Measurements from ENCODE around the gene ZNF782. TPM values are rescaled to one million over a fixed set of nuclear protein-coding genes. Genes with fewer than 3 reads are reported as not detected.

ZNF782 gene
- total RNA-seq, 1 donor from 2014 or later, result 5.0 TPM

DNA sequence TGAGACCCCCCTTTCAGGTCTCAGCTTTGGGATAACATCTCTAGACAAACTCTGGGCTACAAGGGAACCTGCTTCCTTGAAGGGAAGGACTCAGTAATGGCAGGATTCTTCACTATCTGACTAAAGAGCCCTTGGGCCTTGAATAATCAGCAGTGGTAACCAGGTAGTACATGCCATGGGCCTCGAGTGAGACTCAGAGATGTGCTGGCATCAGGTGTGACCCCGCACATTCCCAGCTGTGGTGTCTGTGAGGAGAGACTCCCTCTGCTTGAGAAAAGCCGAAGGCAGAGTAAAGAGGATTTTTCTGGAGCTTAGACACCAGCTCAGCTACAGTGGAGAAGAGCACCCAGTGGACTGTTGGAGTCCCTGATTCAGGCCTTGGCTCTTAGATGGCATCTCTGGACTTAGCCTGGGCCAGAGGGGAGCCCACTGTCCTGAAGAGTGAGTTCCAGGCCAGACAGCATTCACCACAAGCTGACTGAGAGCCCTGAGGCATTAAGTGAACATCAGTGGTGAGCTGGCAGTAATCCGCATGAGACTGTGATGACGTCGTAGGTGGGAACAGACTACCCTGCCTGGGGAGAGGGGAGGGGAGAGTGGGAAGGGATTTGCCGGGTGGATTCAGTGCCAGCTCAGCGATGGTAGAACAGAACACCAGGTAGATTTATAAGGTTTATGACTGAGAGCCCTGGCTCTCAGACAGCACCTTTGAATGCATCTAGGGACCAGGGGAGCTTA lies 5.3 kb upstream of the ZNF782 start:
- no peak overlapping the region for H3K27ac Mint-ChIP-seq (ENCODE audit: unreplicated experiment)
- peaks cover 8% of the 10 kb centered on the region for H3K27me3 Mint-ChIP-seq (ENCODE audit: unreplicated experiment)
- H3K4me1 Mint-ChIP-seq (ENCODE audit: unreplicated experiment), result peaks cover 4% of the 10 kb centered on the region
- H3K9me3 Mint-ChIP-seq (ENCODE audit: unreplicated experiment), result no peaks in the 10 kb centered on the region
- no peak overlapping the region for H3K4me3 Mint-ChIP-seq (ENCODE audit: unreplicated experiment)
- no peak for DNase-seq (ENCODE audit: extremely low spot score, unreplicated experiment)
- H3K36me3 Mint-ChIP-seq (ENCODE audit: unreplicated experiment), result no peaks in the 10 kb centered on the region
- TF ChIP-seq, protein P1, sequence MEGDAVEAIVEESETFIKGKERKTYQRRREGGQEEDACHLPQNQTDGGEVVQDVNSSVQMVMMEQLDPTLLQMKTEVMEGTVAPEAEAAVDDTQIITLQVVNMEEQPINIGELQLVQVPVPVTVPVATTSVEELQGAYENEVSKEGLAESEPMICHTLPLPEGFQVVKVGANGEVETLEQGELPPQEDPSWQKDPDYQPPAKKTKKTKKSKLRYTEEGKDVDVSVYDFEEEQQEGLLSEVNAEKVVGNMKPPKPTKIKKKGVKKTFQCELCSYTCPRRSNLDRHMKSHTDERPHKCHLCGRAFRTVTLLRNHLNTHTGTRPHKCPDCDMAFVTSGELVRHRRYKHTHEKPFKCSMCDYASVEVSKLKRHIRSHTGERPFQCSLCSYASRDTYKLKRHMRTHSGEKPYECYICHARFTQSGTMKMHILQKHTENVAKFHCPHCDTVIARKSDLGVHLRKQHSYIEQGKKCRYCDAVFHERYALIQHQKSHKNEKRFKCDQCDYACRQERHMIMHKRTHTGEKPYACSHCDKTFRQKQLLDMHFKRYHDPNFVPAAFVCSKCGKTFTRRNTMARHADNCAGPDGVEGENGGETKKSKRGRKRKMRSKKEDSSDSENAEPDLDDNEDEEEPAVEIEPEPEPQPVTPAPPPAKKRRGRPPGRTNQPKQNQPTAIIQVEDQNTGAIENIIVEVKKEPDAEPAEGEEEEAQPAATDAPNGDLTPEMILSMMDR (IDR thresholded peaks at IDR 0.05), result no peak

DNA sequence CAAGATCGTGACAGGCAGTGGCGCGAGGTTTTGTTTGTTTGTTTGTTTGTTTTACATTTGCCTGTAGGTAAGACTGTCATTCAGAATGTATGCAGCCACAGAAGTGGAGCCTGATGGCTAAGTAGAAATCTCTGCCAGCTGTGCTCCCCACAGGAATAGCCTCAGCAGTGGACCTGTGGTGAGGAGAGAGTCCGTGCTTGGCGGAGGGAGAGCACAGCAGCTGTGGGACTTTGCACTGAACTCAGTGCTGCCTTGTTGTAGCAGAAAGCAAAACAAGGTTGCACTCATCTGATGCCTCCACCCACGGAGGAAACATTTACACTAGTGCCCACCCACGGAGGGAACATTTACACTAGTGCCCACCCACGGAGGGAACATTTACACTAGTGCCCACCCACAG lies 4.4 kb upstream of the ZNF782 start:
- H3K4me1 Mint-ChIP-seq (ENCODE audit: unreplicated experiment), result peaks cover 8% of the 10 kb centered on the region
- H3K36me3 Mint-ChIP-seq (ENCODE audit: unreplicated experiment), result no peaks in the 10 kb centered on the region
- no peak overlapping the region for H3K27ac Mint-ChIP-seq (ENCODE audit: unreplicated experiment)

DNA sequence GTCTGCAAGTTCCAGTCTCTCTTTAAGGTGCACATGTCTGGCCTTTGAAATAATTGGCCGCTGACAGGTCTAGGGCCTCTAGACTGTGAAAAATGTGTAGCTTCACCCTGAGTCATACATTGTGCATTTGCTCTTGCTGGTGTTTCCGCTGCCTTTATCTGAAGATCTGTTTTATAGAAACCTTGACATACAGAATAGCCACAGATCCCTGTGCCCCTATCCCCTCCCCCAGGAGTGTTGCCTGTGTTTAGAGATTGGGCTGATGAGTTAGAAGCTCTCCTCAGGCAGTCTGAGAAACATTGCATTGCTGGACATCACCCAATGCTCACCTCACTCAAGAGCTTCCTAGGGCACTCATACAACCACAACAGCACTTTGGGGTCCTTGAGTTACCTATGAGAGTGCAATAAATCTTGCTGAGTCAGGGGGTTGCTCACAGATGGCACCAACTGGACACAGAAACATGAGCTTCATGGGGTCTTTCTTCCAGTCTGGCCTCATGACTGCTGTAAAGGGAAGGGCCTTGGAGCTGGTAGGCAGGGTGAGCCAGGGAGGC lies 3.8 kb upstream of the ZNF782 start:
- DNase-seq (ENCODE audit: extremely low spot score, unreplicated experiment), result no peak
- Mint-ChIP-seq H3K27ac (ENCODE audit: unreplicated experiment) (no peak overlapping the region), H3K27me3 (ENCODE audit: unreplicated experiment) (peaks cover 8% of the 10 kb centered on the region), H3K9me3 (ENCODE audit: unreplicated experiment) (no peaks in the 10 kb centered on the region), H3K4me3 (ENCODE audit: unreplicated experiment) (no peak overlapping the region), H3K36me3 (ENCODE audit: unreplicated experiment) (no peaks in the 10 kb centered on the region), H3K4me1 (ENCODE audit: unreplicated experiment) (peaks cover 14% of the 10 kb centered on the region)
- TF ChIP-seq, protein P1 (IDR thresholded peaks at IDR 0.05), result no peak

More for the DNA sequence above, 4.4 kb upstream of the ZNF782 start:
- Mint-ChIP-seq H3K4me3 (ENCODE audit: unreplicated experiment) (no peak overlapping the region), H3K27me3 (ENCODE audit: unreplicated experiment) (peaks cover 8% of the 10 kb centered on the region), H3K9me3 (ENCODE audit: unreplicated experiment) (no peaks in the 10 kb centered on the region)
- DNase-seq (ENCODE audit: extremely low spot score, unreplicated experiment), result no peak
- TF ChIP-seq, protein P1 (IDR thresholded peaks at IDR 0.05), result no peak

DNA sequence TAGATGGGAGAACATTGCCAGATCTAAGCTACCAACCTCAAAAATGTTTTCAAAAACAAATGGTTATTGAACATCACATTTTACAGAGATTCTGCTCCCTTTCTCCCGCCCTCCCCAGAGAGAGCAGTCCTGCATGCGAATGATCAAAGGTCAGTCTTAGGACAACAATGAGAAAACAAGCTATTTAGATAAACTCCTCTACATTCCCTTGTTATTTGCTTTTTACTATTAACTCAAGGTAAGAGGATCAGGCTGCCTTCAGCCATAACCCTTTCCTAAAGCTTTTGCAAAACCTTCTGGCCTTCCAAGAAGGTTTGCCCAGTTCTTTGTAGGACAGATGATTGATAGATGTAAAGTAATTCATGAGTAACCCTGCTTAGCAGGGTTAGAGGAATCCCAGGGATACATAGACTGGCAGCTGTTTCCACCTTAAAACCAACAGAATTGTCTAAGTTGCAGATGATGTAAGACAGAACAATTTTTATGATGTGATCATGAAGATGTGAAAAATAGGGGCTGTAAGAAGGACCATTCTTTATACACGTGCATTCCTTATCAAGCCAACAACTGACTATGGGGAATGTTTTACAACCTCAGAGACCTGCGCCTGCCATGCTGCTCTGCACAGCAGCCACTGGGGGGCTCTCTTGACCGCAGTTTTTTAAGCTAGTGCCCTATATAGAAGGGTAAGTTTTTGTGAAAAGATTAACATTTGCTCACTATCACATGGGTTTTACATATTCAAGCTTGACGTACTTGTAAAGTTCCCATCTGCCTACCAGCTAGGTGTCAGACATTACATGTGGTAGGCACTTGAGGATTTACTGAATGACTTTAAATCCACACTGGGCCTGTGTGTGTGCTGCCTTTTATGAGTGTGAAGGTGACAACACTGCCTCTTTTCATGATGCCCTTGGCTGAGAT lies 2.3 kb upstream of the ZNF782 start:
- no peak overlapping the region for H3K27ac Mint-ChIP-seq (ENCODE audit: unreplicated experiment)
- no peaks in the 10 kb centered on the region for H3K9me3 Mint-ChIP-seq (ENCODE audit: unreplicated experiment)

More for the DNA sequence above, 2.3 kb upstream of the ZNF782 start:
- Mint-ChIP-seq H3K36me3 (ENCODE audit: unreplicated experiment) (no peaks in the 10 kb centered on the region), H3K4me3 (ENCODE audit: unreplicated experiment) (no peak overlapping the region), H3K4me1 (ENCODE audit: unreplicated experiment) (peaks cover 27% of the 10 kb centered on the region), H3K27me3 (ENCODE audit: unreplicated experiment) (peaks cover 4% of the 10 kb centered on the region)
- TF ChIP-seq, protein P1 (IDR thresholded peaks at IDR 0.05), result peak; percentile 96
- no peak for DNase-seq (ENCODE audit: extremely low spot score, unreplicated experiment)
